Colonic mucosa (tissue), 4 donors: ENCODE results near the gene TAGLN2. TPM values are rescaled to one million over a fixed set of nuclear protein-coding genes. Genes with fewer than 3 reads are reported as not detected.

ENCODE experiments used
- DNase-seq: peaks from one replicate; pipeline ENCODE4 v3.0.0-alpha.2; 2020
- H3K27ac ChIP-seq: fragments of 200-600 bp; one replicate; pipeline ENCODE4 v1.8.0; 2021
- H3K27me3 ChIP-seq: fragments of 200-600 bp; one replicate; pipeline ENCODE4 v1.8.0; 2021
- H3K36me3 ChIP-seq: fragments of 200-600 bp; one replicate; pipeline ENCODE4 v1.8.0; 2021
- H3K4me1 ChIP-seq: fragments of 200-600 bp; one replicate; pipeline ENCODE4 v1.8.0; 2021; ENCODE audit warnings: mild to moderate bottlenecking
- H3K4me3 ChIP-seq: fragments of 200-600 bp; one replicate; pipeline ENCODE4 v1.8.0; 2021
- H3K9ac ChIP-seq, 2 donors: one replicate each; pipeline ENCODE4 v1.7.0; 2013; ENCODE audit warnings: control low read depth in 2 of 2, low read depth in 2 of 2, low read length in 2 of 2
- H3K9me3 ChIP-seq: fragments of 200-600 bp; one replicate; pipeline ENCODE4 v1.8.0; 2021
- CTCF ChIP-seq: fragments of 200-600 bp; IDR thresholded peaks from one replicate; pipeline ENCODE4 v1.8.0; 2022; ENCODE audit warnings: antibody characterized with exemption, mild to moderate bottlenecking
- intact Hi-C: fragments of 100-400 bp; cut with DNase I; formaldehyde crosslinking; loops from one replicate; pipeline ENCODE4 v1.14.1; 2022
- total RNA-seq, 2 donors: library from RNA; stranded (reverse); fragmentation: NEBNext Ultra II Directional in 1 of 2; extraction: Animal tissue kit (Norgen Biotek cat#: 25700) in 1 of 2; gene quantifications; one replicate each; pipeline ENCODE4 v1.2.1, GENCODE V29; 2021
- donor health status: healthy.
- donor health status: DM: no; HTN: no; CAD: no.
- donor health status: DM: no; HTN: no; CAD: no.

TAGLN2 gene
- total RNA-seq, 2 donors from 2014 or later, result 354 to 515 TPM

GRCh38 chr1:159968901-159969300 is 43.6 kb upstream of the TAGLN2 start:
- no peak overlapping the region for H3K27ac ChIP-seq
- H3K9ac ChIP-seq, result no peak overlapping the region
- no peak overlapping the region for H3K4me3 ChIP-seq
- peaks cover 2% of the 10 kb centered on the region for H3K4me1 ChIP-seq
- intact Hi-C loops, result no loop called here
- no peak for TF ChIP-seq CTCF
- H3K27me3 ChIP-seq, result no peaks in the 10 kb centered on the region
- DNase-seq, result no peak
- no peaks in the 10 kb centered on the region for H3K36me3 ChIP-seq
- H3K9me3 ChIP-seq, result no peaks in the 10 kb centered on the region

- H3K4me1 ChIP-seq, result no peaks in the 10 kb centered on the region
- no peak overlapping the region for H3K27ac ChIP-seq
- H3K9me3 ChIP-seq, result no peaks in the 10 kb centered on the region
- H3K36me3 ChIP-seq, result no peaks in the 10 kb centered on the region
- no peak overlapping the region for H3K4me3 ChIP-seq
- no peak for TF ChIP-seq CTCF
- H3K9ac ChIP-seq, result no peak overlapping the region
- intact Hi-C loops, result no loop called here
- DNase-seq, result no peak
- H3K27me3 ChIP-seq, result no peaks in the 10 kb centered on the region
Observed at GRCh38 chr1:159965263-159965662, 40.0 kb upstream of the TAGLN2 start.

- H3K4me3 ChIP-seq, result no peak overlapping the region
- no peak for DNase-seq
- no peaks in the 10 kb centered on the region for H3K27me3 ChIP-seq
- TF ChIP-seq CTCF, result no peak
- H3K9me3 ChIP-seq, result no peaks in the 10 kb centered on the region
- no peak overlapping the region for H3K9ac ChIP-seq
- H3K27ac ChIP-seq, result no peak overlapping the region
- intact Hi-C loops, result no loop called here
- no peaks in the 10 kb centered on the region for H3K36me3 ChIP-seq
- H3K4me1 ChIP-seq, result no peaks in the 10 kb centered on the region
Observed at GRCh38 chr1:159964144-159964543, 38.8 kb upstream of the TAGLN2 start.

- DNase-seq, result no peak
- H3K4me3 ChIP-seq, result peak overlapping the region; percentile 30
- no peak for TF ChIP-seq CTCF
- H3K27me3 ChIP-seq, result no peaks in the 10 kb centered on the region
- no peaks in the 10 kb centered on the region for H3K4me1 ChIP-seq
- no peaks in the 10 kb centered on the region for H3K9me3 ChIP-seq
- intact Hi-C loops, result no loop called here
- H3K36me3 ChIP-seq, result no peaks in the 10 kb centered on the region
- H3K9ac ChIP-seq, result no peak overlapping the region
- H3K27ac ChIP-seq, result peak overlapping the region; percentile 83
Observed at GRCh38 chr1:159962176-159962575, 36.9 kb upstream of the TAGLN2 start.

GRCh38 chr1:159961636-159962035 is 36.3 kb upstream of the TAGLN2 start:
- H3K27me3 ChIP-seq, result no peaks in the 10 kb centered on the region
- peak; percentile 74 for DNase-seq
- peak overlapping the region; percentile 30 for H3K4me3 ChIP-seq
- H3K9me3 ChIP-seq, result no peaks in the 10 kb centered on the region
- peak overlapping the region; percentile 38 to 67 for H3K9ac ChIP-seq
- no peaks in the 10 kb centered on the region for H3K36me3 ChIP-seq
- peak overlapping the region; percentile 83 for H3K27ac ChIP-seq
- no peaks in the 10 kb centered on the region for H3K4me1 ChIP-seq
- no peak for TF ChIP-seq CTCF
- intact Hi-C loops, result no loop called here
